COR-L47 (cell line): Measurements from ENCODE around the gene ZPBP.

Experiments used
- DNase-seq: peaks from one replicate; lab custom pipeline; 2025; lab: John Stamatoyannopoulos, UW

ZPBP gene, protein sequence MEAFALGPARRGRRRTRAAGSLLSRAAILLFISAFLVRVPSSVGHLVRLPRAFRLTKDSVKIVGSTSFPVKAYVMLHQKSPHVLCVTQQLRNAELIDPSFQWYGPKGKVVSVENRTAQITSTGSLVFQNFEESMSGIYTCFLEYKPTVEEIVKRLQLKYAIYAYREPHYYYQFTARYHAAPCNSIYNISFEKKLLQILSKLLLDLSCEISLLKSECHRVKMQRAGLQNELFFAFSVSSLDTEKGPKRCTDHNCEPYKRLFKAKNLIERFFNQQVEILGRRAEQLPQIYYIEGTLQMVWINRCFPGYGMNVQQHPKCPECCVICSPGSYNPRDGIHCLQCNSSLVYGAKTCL

GRCh38 chr7:50092579-50093491, at the start of gene ZPBP:
Gene ZPBP, minus strand, starts transcription at chr7:50093246. Its CDS starts 52 bp downstream, at chr7:50093194.
- peak; percentile 54 for DNase-seq

DNA sequence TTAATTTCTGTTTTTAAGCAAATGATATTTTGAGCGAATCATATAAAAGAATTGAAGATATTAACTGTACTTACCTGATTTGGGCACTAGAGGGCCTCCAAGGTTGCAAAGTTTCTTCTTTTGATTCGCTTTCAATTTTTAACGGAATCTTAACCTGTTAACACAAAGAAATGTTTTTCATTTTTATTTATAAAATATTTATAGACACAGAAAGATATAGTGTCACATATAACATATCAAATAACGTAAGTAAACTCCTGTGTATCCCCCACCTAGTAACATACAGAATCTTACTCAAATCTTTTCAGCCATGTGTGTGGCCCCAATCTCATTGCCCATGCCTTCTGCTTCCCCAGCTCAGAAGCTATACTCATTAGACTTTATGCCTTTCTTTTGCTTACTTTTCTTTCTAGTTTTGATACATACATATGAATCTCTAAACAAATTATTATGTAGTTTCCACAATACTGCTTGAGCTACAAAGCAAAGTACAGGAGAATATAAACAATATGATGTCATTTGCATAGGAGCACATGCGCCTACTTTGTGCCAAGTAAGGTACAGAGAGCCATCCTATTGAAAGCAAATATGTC, 49.5 kb upstream of the ZPBP start:
- peak; percentile 10 for DNase-seq

- no peak for DNase-seq
These were observed 48.8 kb upstream of the ZPBP start for GRCh38 chr7:50141854-50142253.

GRCh38 chr7:50141131-50141530, 48.1 kb upstream of the ZPBP start:
- DNase-seq = no peak

GRCh38 chr7:50140688-50141087, 47.6 kb upstream of the ZPBP start:
- no peak for DNase-seq

GRCh38 chr7:50138101-50138500, 45.1 kb upstream of the ZPBP start:
- DNase-seq = no peak

GRCh38 chr7:50125766-50126165, 32.7 kb upstream of the ZPBP start:
- DNase-seq = no peak

- DNase-seq = no peak
These were observed 28.2 kb upstream of the ZPBP start for GRCh38 chr7:50121286-50121685.

DNA sequence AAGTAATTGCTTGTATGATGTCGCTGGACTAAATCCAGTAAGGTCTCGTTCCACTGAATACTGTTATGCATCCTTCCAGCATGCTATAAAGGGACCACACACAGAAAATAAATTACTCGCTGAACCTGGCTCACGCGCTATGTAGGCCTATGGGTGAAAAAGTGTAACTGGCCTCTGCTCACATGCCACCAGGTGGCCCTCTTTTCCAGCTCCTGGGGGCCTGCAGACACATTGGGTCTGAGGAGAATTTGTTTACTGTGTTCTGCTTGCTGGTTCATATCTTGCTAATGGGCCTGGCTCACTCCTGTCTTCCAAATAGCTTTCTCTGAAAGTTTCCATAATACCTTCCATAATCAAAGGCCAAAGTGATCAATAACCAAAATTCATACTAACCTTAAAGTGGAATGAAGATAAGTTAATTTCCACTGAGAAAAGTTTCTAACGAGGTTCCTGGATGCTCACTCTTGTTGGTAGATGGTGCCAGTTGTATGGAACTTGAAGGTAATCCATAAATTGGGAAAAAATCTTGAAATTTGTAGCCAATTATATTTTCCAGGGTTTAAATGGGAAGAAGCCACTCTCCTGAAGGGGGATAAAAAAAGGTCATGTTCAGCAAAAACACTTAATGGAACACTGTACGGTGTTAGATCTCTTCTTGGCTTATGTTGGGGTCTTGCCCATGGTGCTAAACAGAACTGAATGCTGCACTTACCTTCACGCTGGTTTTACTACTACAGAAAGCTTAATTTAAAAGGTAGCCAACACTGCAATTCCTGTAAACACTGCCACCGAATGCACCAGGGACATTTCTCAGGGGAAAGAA, 27.0 kb upstream of the ZPBP start:
- no peak for DNase-seq

- DNase-seq = no peak
These were observed 19.2 kb upstream of the ZPBP start for GRCh38 chr7:50112250-50112649.

- no peak for DNase-seq
These were observed 8.8 kb upstream of the ZPBP start for GRCh38 chr7:50101873-50102272.

DNA sequence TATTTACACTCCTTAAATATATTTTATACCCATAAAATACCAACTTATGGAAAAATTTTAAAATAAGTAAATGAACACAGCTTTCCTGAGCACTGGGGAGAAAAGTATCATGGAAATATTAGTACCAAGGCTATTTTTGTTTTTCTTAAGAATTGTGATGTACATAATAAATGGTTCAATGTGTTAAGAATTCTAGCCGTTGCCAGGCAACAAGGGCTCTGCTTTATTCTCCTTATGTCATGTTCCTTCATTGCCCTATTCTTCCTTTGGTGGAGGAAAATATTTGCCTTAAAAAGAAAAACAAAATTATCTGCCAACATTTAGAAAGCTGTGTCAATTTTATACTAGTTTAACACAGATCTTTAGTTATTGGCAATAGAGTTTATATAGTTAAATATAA, 2.6 kb upstream of the ZPBP start:
- DNase-seq = peak; percentile 7

GRCh38 chr7:50088463-50089129, 4.5 kb downstream of the ZPBP start:
- no peak for DNase-seq

DNA sequence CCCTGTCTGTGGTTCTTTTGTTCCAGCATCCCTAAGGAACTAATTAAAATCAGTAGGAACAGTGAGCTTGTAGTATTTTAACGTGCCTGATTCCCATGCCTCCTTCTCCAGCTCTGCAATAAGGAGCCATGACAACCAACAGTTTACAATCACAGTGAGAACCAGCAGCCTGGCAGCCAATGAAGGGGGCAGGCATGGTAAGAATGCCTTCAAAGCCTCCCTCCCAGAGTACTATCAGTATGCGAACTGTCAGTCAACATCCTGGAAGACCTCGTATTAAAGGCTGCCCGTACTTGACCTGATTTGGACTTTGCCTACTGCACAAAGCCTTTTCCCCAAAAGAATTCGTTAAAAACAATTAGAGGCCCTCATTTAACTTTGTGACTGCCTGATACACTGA, 7.7 kb downstream of the ZPBP start:
- DNase-seq = no peak

DNA sequence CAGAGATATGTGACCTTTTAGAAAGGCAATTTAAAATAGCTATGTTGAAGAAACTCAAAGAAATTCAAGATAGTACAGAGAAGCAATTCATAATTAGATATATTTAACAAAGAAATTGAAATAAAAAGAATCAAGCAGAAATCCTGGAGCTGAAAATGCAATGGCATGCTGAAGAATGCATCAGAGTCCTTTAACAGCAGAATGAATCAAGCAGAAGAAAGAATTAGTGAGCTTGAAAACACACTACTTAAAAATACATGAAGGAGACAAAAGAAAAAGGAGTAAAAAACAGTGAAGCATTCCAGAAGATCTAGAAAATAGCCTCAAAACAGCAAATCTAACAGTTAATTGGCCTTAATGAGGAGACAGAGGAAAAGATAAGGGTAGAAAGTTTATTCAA, 20.0 kb downstream of the ZPBP start:
- DNase-seq = no peak

DNA sequence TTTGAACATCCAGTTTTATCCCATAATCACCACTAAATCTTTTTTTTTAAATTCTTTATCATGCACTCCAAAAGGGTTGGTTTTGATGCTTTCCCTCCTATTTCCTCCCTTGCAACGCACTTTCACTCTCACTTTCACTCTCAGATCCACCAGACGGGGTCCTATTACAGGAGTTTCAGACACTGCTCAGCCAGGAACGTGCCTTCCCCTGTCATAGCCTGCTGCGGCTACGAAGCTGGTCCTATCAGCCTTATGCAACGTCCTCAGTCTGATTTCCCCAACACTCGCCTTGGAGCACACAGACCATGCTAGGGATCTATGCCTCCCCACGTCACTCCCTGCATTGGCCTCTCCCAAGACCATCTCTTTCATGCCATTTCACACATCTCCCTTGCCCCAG, 23.4 kb downstream of the ZPBP start:
- no peak for DNase-seq

DNA sequence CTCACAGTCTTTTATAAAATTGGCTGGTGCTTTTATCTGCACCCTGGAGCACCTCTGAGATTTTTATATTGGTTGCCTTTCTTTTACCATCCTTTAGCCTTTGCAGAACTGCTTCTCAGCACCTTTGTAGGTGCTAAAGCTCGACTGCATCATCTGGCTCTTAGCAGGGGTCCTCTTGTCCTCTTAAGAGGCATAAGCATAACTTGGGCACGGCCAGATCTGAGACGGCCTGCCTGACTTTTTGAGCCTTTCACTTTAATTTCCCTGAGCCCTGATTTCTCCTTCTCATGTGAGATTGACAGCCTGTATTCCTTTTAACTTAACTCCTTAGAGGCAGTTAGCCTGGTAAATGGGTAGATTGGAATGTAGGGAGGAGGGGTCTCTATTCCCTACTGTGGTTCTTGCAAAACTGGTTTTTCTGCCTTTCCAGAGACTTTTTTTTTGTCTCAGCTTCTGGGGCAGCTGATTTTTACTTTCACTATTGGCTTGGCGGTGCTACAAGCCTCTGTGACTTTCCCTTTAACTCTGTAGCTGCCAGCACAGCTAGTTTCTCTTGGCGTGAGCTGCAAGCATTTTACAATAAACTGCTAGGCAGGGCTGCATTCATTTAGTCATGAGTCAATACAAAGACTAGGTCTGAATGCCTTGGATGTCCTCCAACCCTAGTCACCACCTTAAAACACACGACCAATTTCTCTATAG, 24.0 kb downstream of the ZPBP start:
- DNase-seq = peak; percentile 46

- no peak for DNase-seq
These were observed 25.0 kb downstream of the ZPBP start for GRCh38 chr7:50068026-50068425.

- no peak for DNase-seq
These were observed 30.1 kb downstream of the ZPBP start for GRCh38 chr7:50062951-50063350.

DNA sequence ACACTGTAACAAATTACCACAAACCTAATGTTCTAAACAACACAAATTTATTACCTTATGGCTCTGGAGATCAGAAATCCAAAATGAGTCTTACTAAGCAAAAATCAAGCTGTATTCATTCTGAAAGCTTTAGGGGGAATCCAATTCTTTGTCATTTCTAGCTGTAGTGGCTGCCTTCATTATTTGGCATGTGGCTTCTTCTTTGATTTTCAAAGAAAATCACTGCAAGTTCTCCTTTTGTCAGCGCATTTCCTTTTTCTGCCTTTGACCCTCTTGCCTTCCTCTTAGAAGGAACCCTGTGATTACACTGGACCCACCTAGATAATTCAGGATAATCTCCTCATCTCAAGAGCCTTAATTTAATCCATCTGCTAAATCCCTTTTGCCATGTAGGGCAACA, 36.9 kb downstream of the ZPBP start:
- DNase-seq = no peak

DNA sequence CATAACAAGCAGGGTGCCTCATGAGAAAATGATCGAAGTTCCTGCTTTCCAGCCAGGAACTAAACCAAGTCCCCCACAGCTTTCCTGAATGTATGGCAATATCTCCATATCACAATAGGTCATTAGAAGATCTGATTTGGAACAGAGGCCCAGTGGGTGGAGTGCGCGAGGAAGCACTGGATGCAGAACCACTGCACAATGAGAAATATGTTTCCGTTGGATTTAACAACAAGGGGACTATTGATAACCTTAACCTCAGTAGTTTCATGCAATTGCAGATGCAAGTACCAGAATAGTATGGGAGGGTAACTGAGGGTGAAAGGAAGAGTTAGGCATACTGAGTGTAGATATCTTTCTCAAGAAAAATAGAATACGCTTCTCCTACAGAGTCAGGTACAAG, 45.3 kb downstream of the ZPBP start:
- no peak for DNase-seq
